GM21576 (cell line): ENCODE measurements around the gene CRACR2B.

ENCODE experiments used
- ATAC-seq: cut with Tn5 transposase; IDR thresholded peaks from one replicate; pipeline ENCODE4 v1.9.1; 2021; ENCODE audit warnings: mild to moderate bottlenecking, moderate library complexity; ENCODE audit not compliant: unreplicated experiment

CRACR2B gene

DNA sequence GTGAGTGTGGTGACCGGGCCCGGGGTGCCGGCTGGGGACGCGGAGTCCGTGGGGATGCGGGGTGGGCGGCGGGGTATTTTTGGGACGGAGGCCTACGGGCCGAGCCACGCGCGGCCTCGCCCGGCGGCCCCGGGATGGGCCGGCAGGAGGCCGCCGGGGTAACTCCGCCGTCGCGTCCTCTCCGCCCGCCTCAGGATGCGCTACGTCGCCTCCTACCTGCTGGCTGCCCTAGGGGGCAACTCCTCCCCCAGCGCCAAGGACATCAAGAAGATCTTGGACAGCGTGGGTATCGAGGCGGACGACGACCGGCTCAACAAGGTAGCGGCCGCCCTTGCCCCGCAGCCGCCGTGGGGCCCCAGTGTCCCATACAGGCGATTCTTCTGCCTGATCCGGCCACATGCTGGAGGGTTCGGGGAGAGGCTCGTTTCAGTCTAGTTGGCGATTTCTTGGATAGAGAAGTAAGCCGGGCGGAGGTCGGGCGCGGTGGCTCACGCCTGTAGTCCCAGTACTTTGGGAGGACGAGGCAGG is 17.6 kb upstream of the CRACR2B start:
- no peak for ATAC-seq

GRCh38 chr11:811446-812245 is 16.1 kb upstream of the CRACR2B start:
- no peak for ATAC-seq

GRCh38 chr11:812390-812789 is 15.3 kb upstream of the CRACR2B start:
- ATAC-seq = no peak

GRCh38 chr11:813072-813455 is 14.7 kb upstream of the CRACR2B start:
- ATAC-seq = no peak

DNA sequence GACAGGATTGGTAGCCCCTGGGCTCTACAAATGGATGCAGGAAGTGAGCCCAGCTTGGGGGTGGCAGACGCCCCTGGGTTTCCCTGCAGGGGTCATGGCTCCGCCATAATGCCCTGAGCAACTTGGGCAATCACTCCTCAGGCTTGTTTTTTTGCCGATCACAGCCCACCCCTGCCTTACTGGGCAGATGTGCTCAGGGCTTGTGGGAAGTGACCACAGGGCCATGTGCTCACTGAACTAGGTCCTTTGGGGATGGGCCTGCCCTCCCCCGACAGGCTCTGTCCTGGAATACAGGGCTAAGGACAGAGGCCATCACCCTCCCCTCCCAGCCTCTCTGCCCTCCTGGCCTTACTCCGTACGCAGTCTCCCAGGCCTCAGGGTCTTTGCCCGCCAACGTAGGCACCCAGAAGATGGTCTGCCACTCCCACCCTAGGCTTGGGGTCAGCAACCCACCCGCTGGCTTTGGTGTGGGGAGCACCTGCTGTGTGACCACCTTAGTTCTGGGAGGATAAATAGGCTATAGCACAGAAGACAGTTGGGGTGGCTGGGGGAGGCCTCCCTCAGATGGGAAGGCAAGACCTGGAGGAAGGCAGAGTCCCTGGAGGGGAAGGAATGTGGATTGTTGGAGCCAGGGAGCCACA is 14.1 kb upstream of the CRACR2B start:
- ATAC-seq = no peak

- ATAC-seq = no peak
Measured at GRCh38 chr11:815675-816432, 11.9 kb upstream of the CRACR2B start.

DNA sequence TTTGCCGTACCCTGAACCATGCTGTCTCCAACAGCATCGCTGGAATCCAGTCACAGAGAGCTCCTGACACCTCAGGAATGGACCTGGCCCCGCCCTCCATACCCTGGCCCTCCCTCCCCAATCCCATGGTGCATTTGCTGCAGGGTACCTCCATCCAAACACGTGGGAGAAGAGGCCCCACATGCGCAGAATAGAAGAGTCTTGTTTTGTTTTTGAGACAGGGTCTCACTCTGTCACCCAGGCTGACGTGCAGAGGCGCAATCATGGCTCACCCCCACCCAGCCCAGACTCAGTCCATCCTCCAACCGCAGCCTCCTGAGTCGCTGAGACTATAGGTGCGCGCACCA is 11.3 kb upstream of the CRACR2B start:
- no peak for ATAC-seq

GRCh38 chr11:818396-819128 is 9.2 kb upstream of the CRACR2B start, which contains the start of gene PNPLA2:
Gene PNPLA2, plus strand, starts transcription at chr11:818914. Its CDS starts 805 bp downstream, at chr11:819719.
- no peak for ATAC-seq

DNA sequence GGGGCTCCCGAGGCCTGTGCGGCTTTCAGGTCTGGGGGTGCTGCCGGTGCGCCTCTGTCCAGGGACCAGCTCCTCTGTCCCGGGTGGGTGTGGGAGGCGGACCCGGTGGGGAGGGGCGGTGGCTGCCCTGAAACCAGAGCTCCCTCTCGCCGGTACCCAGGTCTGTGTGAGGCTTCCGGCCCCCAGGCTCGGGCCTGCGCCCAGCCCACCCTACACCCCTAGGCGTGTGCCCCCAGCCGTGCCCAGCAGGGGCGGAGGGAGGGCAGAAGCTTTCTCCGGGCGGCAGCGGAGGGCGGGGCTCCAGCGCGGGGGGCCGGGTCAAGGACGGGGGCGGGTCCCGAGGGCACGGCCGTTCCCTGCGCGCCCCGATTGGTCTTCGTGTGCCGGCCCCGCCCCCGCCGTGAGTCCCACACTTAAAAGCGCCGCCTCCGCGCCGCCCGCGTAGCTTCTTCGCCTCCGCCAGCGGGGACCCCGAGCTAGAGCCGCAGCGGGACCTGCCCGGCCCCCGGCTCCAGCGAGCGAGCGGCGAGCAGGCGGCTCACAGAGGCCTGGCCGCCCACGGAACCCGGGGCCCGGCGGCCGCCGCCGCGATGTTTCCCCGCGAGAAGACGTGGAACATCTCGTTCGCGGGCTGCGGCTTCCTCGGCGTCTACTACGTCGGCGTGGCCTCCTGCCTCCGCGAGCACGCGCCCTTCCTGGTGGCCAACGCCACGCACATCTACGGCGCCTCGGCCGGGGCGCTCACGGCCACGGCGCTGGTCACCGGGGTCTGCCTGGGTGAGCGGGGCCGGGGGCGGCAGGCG is 8.4 kb upstream of the CRACR2B start:
- peak; percentile 59 for ATAC-seq

DNA sequence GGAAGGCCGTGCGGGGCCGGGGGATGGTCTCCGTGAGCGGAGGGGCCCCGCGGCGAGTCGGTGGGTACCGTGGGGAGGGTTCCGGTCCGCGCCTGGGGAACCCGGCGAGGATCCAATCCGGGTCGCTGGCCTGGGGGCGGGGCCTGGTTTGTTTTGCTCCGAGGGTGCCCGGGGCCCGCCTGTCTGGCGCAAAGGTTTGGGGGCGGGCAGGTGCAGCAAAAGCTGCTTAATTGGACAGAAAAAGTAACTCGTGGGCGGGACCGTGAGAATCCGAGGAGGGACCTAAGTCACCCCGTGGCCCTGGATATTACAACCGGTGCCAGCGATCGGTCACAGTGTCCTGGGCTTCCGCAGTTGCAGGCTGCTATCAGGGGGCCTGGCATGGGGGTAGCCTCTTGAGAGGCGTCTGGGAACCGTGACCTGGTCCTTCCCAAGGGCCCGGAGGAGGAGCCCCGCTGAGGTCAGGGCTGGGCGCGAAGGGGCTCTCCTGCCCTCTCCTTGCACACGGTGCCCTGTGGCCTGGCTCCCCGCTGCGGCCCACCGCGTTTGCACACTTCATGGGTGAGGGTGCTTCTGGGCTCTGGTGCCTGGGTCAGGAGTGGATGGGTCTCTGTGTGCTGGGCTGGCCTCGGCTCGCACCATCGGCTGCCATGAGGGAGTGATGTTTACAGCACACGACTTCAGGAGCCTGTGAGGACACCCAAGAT is 7.6 kb upstream of the CRACR2B start:
- peak; percentile 62 for ATAC-seq

- no peak for ATAC-seq
Measured at GRCh38 chr11:820655-821511, 6.8 kb upstream of the CRACR2B start.

DNA sequence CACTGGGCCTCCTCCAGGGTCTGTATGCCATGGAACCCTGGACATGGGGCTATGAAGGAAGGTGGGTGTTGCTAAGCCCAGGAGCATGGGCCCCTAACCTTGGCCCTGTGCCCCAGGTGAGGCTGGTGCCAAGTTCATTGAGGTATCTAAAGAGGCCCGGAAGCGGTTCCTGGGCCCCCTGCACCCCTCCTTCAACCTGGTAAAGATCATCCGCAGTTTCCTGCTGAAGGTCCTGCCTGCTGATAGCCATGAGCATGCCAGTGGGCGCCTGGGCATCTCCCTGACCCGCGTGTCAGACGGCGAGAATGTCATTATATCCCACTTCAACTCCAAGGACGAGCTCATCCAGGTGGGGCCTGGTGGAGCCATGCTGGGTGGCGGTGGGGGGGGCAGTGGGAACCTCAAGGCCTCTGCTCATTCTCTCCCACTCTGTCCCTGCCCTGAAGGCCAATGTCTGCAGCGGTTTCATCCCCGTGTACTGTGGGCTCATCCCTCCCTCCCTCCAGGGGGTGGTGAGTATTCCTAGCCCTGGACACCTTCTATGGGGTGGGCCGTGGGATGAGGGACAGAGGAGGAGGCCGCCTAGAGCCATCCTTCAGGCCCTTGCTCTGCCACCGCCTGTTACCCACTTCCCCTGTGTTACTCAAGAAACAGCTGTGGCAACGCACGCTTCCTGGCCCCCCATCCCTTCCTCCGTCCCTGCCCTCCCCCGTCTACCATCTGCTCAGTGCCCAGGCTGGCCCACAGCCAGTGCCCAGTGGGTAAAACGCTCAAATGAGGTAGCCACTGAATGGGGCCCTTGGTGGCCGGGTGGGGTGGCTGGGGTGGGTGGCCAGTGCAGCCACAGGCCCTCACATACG is 6.0 kb upstream of the CRACR2B start:
- no peak for ATAC-seq

DNA sequence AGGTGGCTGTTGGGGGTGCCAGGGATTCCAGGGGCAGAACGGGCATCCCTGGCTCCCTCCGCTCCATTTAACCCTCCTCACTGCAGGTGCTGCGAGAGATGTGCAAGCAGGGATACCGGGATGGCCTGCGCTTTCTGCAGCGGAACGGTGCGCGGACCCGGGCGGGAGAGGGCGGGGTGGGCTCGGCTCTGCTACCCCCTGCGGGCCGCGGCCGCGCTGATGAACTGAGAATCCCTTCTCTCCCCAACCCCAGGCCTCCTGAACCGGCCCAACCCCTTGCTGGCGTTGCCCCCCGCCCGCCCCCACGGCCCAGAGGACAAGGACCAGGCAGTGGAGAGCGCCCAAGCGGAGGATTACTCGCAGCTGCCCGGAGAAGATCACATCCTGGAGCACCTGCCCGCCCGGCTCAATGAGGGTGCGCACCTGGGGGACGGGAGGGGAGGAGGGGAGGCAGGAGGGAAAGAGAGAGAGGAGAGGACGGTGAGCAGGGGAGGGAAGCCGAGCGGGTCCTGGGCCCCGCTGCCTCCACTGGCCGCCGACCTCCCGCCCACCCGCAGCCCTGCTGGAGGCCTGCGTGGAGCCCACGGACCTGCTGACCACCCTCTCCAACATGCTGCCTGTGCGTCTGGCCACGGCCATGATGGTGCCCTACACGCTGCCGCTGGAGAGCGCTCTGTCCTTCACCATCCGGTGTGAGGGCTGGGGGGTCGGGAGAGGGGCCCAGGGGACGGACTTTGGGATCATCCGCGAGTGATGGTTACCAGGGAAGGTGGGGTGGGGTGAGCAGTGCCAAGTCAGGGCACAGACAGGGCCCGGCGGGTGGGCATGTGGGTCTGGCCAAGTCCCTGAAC is 4.1 kb upstream of the CRACR2B start:
- ATAC-seq = no peak

DNA sequence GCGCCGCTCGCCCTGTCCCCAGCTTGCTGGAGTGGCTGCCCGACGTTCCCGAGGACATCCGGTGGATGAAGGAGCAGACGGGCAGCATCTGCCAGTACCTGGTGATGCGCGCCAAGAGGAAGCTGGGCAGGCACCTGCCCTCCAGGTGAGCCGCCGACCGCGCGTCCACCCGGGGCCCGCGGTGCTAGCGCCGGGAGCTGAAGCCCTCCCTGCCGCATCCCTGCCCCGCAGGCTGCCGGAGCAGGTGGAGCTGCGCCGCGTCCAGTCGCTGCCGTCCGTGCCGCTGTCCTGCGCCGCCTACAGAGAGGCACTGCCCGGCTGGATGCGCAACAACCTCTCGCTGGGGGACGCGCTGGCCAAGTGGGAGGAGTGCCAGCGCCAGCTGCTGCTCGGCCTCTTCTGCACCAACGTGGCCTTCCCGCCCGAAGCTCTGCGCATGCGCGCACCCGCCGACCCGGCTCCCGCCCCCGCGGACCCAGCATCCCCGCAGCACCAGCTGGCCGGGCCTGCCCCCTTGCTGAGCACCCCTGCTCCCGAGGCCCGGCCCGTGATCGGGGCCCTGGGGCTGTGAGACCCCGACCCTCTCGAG is 3.3 kb upstream of the CRACR2B start:
- no peak for ATAC-seq

DNA sequence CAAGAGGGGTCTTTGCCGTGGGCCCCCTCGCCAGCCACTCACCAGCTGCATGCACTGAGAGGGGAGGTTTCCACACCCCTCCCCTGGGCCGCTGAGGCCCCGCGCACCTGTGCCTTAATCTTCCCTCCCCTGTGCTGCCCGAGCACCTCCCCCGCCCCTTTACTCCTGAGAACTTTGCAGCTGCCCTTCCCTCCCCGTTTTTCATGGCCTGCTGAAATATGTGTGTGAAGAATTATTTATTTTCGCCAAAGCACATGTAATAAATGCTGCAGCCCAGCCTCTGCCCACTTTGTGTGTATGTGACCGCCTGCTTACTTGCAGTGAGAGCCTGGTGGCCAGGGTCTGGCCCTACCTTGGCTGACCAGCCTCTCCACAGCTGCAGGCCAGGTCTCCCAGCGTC is 2.8 kb upstream of the CRACR2B start:
- no peak for ATAC-seq
